OCI-LY3 (cell line): ENCODE data around the gene LRRC56.

Source experiments
- CTCF ChIP-seq: fragments of 200-600, 300-600 bp; sonication (generic); IDR thresholded peaks from 2 replicates; pipeline ENCODE4 v1.5.1; 2014; ENCODE audit warnings: antibody characterized with exemption, low read length, low read depth
- EZH2phosphoT487 ChIP-seq: fragments of 200-600 bp; shearing (Covaris generic); IDR thresholded peaks from 2 replicates; pipeline ENCODE4 v1.6.1; 2018; ENCODE audit warnings: antibody characterized with exemption, mixed run types, low read depth

- TF ChIP-seq CTCF (no peak), EZH2phosphoT487 (no peak)
Observed at GRCh38 chr11:553083-553987, 16.0 kb downstream of the LRRC56 start.
